Measurements from ENCODE around the gene AQP1.

DNA sequence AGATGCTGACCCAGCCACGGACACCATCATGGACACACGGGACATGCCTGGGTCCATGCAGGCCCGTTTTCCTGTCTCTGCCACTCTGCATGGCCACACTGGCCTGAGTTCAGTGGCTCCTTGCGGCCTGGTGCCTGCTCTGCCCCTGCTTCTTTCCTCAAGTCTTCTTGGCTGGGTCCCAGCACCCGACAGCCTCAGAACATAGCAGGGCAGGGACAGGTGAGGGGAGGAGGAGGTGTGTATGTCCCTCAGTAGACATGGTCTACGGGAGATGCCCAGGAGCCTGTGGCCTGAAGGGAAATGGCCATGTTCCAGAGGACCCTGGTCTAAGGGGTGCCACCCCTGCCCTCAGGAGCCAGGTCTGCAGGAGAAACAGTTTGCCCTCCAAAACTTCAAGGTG, 2.2 kb upstream of the AQP1 start:
- TF ChIP-seq, protein P1, sequence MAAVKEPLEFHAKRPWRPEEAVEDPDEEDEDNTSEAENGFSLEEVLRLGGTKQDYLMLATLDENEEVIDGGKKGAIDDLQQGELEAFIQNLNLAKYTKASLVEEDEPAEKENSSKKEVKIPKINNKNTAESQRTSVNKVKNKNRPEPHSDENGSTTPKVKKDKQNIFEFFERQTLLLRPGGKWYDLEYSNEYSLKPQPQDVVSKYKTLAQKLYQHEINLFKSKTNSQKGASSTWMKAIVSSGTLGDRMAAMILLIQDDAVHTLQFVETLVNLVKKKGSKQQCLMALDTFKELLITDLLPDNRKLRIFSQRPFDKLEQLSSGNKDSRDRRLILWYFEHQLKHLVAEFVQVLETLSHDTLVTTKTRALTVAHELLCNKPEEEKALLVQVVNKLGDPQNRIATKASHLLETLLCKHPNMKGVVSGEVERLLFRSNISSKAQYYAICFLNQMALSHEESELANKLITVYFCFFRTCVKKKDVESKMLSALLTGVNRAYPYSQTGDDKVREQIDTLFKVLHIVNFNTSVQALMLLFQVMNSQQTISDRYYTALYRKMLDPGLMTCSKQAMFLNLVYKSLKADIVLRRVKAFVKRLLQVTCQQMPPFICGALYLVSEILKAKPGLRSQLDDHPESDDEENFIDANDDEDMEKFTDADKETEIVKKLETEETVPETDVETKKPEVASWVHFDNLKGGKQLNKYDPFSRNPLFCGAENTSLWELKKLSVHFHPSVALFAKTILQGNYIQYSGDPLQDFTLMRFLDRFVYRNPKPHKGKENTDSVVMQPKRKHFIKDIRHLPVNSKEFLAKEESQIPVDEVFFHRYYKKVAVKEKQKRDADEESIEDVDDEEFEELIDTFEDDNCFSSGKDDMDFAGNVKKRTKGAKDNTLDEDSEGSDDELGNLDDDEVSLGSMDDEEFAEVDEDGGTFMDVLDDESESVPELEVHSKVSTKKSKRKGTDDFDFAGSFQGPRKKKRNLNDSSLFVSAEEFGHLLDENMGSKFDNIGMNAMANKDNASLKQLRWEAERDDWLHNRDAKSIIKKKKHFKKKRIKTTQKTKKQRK (IDR thresholded peaks at IDR 0.05; ENCODE audit: low read depth, low read length): no peak
- TF ChIP-seq EP300 (IDR thresholded peaks at IDR 0.05; ENCODE audit: borderline replicate concordance in 1 of 2, control insufficient read depth in 1 of 2, low read depth in 2 of 2, low read length in 2 of 2) (no peak), FOXM1 (IDR thresholded peaks at IDR 0.05; ENCODE audit: low read depth, low read length) (no peak), CBX3 (IDR thresholded peaks at IDR 0.05; ENCODE audit: borderline replicate concordance, low read depth) (no peak), ETV6 (conservative IDR thresholded peaks at IDR 0.05 in 1 of 2, IDR thresholded peaks at IDR 0.05 in 1 of 2; ENCODE audit: borderline replicate concordance in 1 of 2, low read depth in 1 of 2) (no peak), ESRRA (IDR thresholded peaks at IDR 0.05; ENCODE audit: low read length) (no peak), MEF2A (IDR thresholded peaks at IDR 0.05; ENCODE audit: insufficient read depth, low read depth, low read length) (no peak), YBX1 (IDR thresholded peaks at IDR 0.05) (no peak), EZH2 (IDR thresholded peaks at IDR 0.05; ENCODE audit: borderline replicate concordance, control insufficient read depth, low read depth, low read length) (no peak), GABPA (IDR thresholded peaks at IDR 0.05; ENCODE audit: low read depth) (no peak)
- TF ChIP-seq, protein P2, sequence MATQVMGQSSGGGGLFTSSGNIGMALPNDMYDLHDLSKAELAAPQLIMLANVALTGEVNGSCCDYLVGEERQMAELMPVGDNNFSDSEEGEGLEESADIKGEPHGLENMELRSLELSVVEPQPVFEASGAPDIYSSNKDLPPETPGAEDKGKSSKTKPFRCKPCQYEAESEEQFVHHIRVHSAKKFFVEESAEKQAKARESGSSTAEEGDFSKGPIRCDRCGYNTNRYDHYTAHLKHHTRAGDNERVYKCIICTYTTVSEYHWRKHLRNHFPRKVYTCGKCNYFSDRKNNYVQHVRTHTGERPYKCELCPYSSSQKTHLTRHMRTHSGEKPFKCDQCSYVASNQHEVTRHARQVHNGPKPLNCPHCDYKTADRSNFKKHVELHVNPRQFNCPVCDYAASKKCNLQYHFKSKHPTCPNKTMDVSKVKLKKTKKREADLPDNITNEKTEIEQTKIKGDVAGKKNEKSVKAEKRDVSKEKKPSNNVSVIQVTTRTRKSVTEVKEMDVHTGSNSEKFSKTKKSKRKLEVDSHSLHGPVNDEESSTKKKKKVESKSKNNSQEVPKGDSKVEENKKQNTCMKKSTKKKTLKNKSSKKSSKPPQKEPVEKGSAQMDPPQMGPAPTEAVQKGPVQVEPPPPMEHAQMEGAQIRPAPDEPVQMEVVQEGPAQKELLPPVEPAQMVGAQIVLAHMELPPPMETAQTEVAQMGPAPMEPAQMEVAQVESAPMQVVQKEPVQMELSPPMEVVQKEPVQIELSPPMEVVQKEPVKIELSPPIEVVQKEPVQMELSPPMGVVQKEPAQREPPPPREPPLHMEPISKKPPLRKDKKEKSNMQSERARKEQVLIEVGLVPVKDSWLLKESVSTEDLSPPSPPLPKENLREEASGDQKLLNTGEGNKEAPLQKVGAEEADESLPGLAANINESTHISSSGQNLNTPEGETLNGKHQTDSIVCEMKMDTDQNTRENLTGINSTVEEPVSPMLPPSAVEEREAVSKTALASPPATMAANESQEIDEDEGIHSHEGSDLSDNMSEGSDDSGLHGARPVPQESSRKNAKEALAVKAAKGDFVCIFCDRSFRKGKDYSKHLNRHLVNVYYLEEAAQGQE (IDR thresholded peaks at IDR 0.05; ENCODE audit: low read depth, low read length): no peak
- TF ChIP-seq, protein P3, sequence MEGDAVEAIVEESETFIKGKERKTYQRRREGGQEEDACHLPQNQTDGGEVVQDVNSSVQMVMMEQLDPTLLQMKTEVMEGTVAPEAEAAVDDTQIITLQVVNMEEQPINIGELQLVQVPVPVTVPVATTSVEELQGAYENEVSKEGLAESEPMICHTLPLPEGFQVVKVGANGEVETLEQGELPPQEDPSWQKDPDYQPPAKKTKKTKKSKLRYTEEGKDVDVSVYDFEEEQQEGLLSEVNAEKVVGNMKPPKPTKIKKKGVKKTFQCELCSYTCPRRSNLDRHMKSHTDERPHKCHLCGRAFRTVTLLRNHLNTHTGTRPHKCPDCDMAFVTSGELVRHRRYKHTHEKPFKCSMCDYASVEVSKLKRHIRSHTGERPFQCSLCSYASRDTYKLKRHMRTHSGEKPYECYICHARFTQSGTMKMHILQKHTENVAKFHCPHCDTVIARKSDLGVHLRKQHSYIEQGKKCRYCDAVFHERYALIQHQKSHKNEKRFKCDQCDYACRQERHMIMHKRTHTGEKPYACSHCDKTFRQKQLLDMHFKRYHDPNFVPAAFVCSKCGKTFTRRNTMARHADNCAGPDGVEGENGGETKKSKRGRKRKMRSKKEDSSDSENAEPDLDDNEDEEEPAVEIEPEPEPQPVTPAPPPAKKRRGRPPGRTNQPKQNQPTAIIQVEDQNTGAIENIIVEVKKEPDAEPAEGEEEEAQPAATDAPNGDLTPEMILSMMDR (IDR thresholded peaks at IDR 0.05 in 2 of 3, conservative IDR thresholded peaks at IDR 0.05 in 1 of 3; ENCODE audit: control insufficient read depth in 2 of 3, extremely low read depth in 1 of 3, insufficient read depth in 1 of 3, low read depth in 3 of 3, low read length in 3 of 3): no peak
